Cardiac muscle cell (in vitro differentiated cells and primary cell): ENCODE results near the gene EXOC1. TPM values are rescaled to one million over a fixed set of nuclear protein-coding genes. Genes with fewer than 3 reads are reported as not detected.

Experiments used
- DNase-seq, 2 donors: peaks; one replicate each; pipeline versions ENCODE4 v3.0.0 to v3.0.0-alpha.2; 2010 to 2017; ENCODE audit warnings: low read depth in 1 of 2, low spot score in 1 of 2
- H3K27ac ChIP-seq: fragments of 200-600 bp; sonication (generic); 2 replicates; pipeline ENCODE4 v1.5.1; 2016
- H3K27me3 ChIP-seq: fragments of 200-600 bp; sonication (generic); 2 replicates; pipeline ENCODE4 v1.6.0; 2016; ENCODE audit warnings: control low read depth
- H3K36me3 ChIP-seq: fragments of 200-600 bp; sonication (generic); 2 replicates; pipeline ENCODE4 v1.5.1; 2016; ENCODE audit warnings: control low read depth
- H3K4me1 ChIP-seq: fragments of 200-600 bp; sonication (generic); 2 replicates; pipeline ENCODE4 v1.8.1; 2017; ENCODE audit warnings: low read depth, mild to moderate bottlenecking, mixed run types
- H3K4me3 ChIP-seq: fragments of 200-600 bp; sonication (generic); 2 replicates; pipeline ENCODE4 v1.5.1; 2016; ENCODE audit warnings: mild to moderate bottlenecking
- H3K9me3 ChIP-seq: fragments of 200-600 bp; sonication (generic); 2 replicates; pipeline ENCODE4 v1.5.1; 2017; ENCODE audit warnings: low read depth, mild to moderate bottlenecking, control low read depth
- CTCF ChIP-seq: IDR thresholded peaks from 2 replicates; pipeline ENCODE4 v1.5.1; 2012; ENCODE audit warnings: low read depth, mild to moderate bottlenecking, low read length
- polyA plus RNA-seq: library from polyadenylated mRNA; unstranded; fragments of >200 nt; fragmentation: Nextera tagmentation; extraction: Ambion mirVana; gene quantifications from 2 replicates; pipeline ENCODE4 v1.2.1, GENCODE V29; 2016
- total RNA-seq: library from RNA; depleted of rRNA; stranded (reverse); fragments of >200 nt; gene quantifications from 2 replicates; pipeline ENCODE4 v1.2.3, GENCODE V29; 2016

The EXOC1 gene
- total and polyA plus RNA-seq, 2 experiments from 2014 or later = 17.9 to 27.6 TPM

GRCh38 chr4:55866290-55866907, 13.0 kb downstream of the EXOC1 start:
- peaks cover 31% of the 10 kb centered on the region for H3K36me3 ChIP-seq
- no peak overlapping the region for H3K4me3 ChIP-seq
- H3K4me1 ChIP-seq = no peaks in the 10 kb centered on the region
- peak overlapping the region; percentile 18 for H3K27ac ChIP-seq
- TF ChIP-seq CTCF = no peak
- DNase-seq = peak in 1 of 2 donors; percentile 93
- no peaks in the 10 kb centered on the region for H3K9me3 ChIP-seq
- H3K27me3 ChIP-seq = no peaks in the 10 kb centered on the region

GRCh38 chr4:55866973-55867574, 13.6 kb downstream of the EXOC1 start:
- Histone ChIP-seq H3K36me3 (peaks cover 34% of the 10 kb centered on the region), H3K9me3 (no peaks in the 10 kb centered on the region), H3K4me1 (no peaks in the 10 kb centered on the region), H3K27me3 (no peaks in the 10 kb centered on the region), H3K4me3 (no peak overlapping the region), H3K27ac (no peak overlapping the region)
- TF ChIP-seq CTCF = peak; percentile 84
- peak; percentile 71 to 81 for DNase-seq

GRCh38 chr4:55868581-55869090, 15.2 kb downstream of the EXOC1 start:
- no peaks in the 10 kb centered on the region for H3K27me3 ChIP-seq
- no peaks in the 10 kb centered on the region for H3K9me3 ChIP-seq
- peaks cover 37% of the 10 kb centered on the region for H3K36me3 ChIP-seq
- H3K27ac ChIP-seq = no peak overlapping the region
- no peak overlapping the region for H3K4me3 ChIP-seq
- no peak for DNase-seq
- no peak for TF ChIP-seq CTCF
- no peaks in the 10 kb centered on the region for H3K4me1 ChIP-seq

GRCh38 chr4:55871299-55871800, 17.9 kb downstream of the EXOC1 start:
- Histone ChIP-seq H3K27ac (no peak overlapping the region), H3K36me3 (peaks cover 41% of the 10 kb centered on the region), H3K27me3 (no peaks in the 10 kb centered on the region), H3K9me3 (no peaks in the 10 kb centered on the region), H3K4me3 (no peak overlapping the region), H3K4me1 (no peaks in the 10 kb centered on the region)
- peak in 1 of 2 donors; percentile 50 for DNase-seq
- no peak for TF ChIP-seq CTCF

- Histone ChIP-seq H3K4me3 (no peak overlapping the region), H3K36me3 (peaks cover 39% of the 10 kb centered on the region), H3K4me1 (no peaks in the 10 kb centered on the region), H3K27me3 (no peaks in the 10 kb centered on the region), H3K27ac (no peak overlapping the region), H3K9me3 (no peaks in the 10 kb centered on the region)
- no peak for TF ChIP-seq CTCF
- DNase-seq = no peak
Measured at GRCh38 chr4:55874831-55875230, 21.4 kb downstream of the EXOC1 start.
